ENCODE data around the gene CCNH.

The CCNH gene

DNA sequence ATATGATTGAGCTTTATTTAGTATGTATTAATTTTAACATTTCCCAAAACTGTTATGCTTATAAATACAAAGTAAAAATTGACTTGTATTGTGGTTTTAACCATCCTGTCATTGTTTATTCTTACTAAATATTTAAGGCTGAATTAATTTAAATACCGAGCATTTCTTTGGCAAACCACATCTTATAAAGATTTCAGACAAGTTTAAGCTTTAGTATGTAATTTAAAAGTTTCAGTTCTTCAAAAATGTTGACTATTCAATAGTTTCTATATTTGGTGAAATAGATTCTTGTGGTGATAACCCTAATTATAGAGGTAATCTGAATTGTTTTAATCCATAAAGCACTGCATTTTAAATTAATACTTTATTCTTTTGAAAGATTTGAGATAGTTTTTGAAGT, 65.5 kb downstream of the CCNH start:
- POLR2A ChIA-PET = no interaction called here
- H3K4me3 ChIP-seq (ENCODE audit: low read depth, low read length) = no peak overlapping the region
- H3K36me3 ChIP-seq (ENCODE audit: control insufficient read depth in 2 of 2, insufficient read depth in 1 of 2, low read length in 2 of 2) = peaks cover 1 to 13% of the 10 kb centered on the region in 2 experiments; a peak in 2 of 3 replicates
- TF ChIP-seq ZNF184 (tag by site-specific recombination; IDR thresholded peaks at IDR 0.05) = no peak
- TF ChIP-seq ZBTB8A (tag by site-specific recombination; IDR thresholded peaks at IDR 0.05) = no peak
- TF ChIP-seq ZNF138 (tag by site-specific recombination; IDR thresholded peaks at IDR 0.05; ENCODE audit: borderline replicate concordance) = no peak
- no peak for TF ChIP-seq ZNF132 (tag by site-specific recombination; IDR thresholded peaks at IDR 0.05; ENCODE audit: borderline replicate concordance)
- no peak for TF ChIP-seq FEZF1 (tag by site-specific recombination; IDR thresholded peaks at IDR 0.05)
- no peak for TF ChIP-seq ZBTB1 (tag by site-specific recombination; IDR thresholded peaks at IDR 0.05)
- no peak for TF ChIP-seq ZNF747 (tag by site-specific recombination; IDR thresholded peaks at IDR 0.05)
- H3K27ac ChIP-seq (ENCODE audit: extremely low read depth, low read depth, low read length) = no peak overlapping the region
- CTCF ChIA-PET = interaction anchor here (1.4 kb wide), 1 partner anchor 8 kb away, joined by 3 read pairs; no protein-coding TSS in a partner anchor
- H3K4me1 ChIP-seq (ENCODE audit: control insufficient read depth, insufficient read depth, low read length) = no peaks in the 10 kb centered on the region
- no peaks in the 10 kb centered on the region for H3K9me3 ChIP-seq (ENCODE audit: control insufficient read depth, insufficient read depth, low read depth, low read length)
